WTC11 (cell line): ENCODE results near the gene HDAC7.

Experiments used
- ATF2 ChIP-seq: sonication (generic); formaldehyde crosslinking; IDR thresholded peaks from 2 replicates; pipeline ENCODE4 v1.8.1; 2022; ENCODE audit warnings: low read depth, missing genetic modification reagents, borderline replicate concordance
- CREM ChIP-seq: sonication (generic); formaldehyde crosslinking; IDR thresholded peaks from 2 replicates; pipeline ENCODE4 v1.8.1; 2022; ENCODE audit warnings: mild to moderate bottlenecking, missing genetic modification reagents, moderate library complexity
- CTCF ChIP-seq: fragments of 200-600 bp; IDR thresholded peaks from 2 replicates; pipeline ENCODE4 v1.8.0; 2022; ENCODE audit warnings: antibody characterized with exemption
- ESRRA ChIP-seq: sonication (generic); formaldehyde crosslinking; IDR thresholded peaks from 2 replicates; pipeline ENCODE4 v1.8.1; 2022; ENCODE audit warnings: mild to moderate bottlenecking, missing genetic modification reagents, borderline replicate concordance
- FOXK1 ChIP-seq: sonication (generic); formaldehyde crosslinking; IDR thresholded peaks from 2 replicates; pipeline ENCODE4 v1.8.0; 2022; ENCODE audit warnings: mild to moderate bottlenecking, moderate library complexity, missing genetic modification reagents
- JUN ChIP-seq: sonication (generic); formaldehyde crosslinking; IDR thresholded peaks from 2 replicates; pipeline ENCODE4 v1.8.0; 2023; ENCODE audit warnings: mild to moderate bottlenecking, missing genetic modification reagents
- TCF7 ChIP-seq: sonication (generic); formaldehyde crosslinking; IDR thresholded peaks from 2 replicates; pipeline ENCODE4 v1.8.0; 2022; ENCODE audit warnings: mild to moderate bottlenecking, low read depth, missing genetic modification reagents, moderate library complexity
- ZBTB21 ChIP-seq: sonication (generic); formaldehyde crosslinking; IDR thresholded peaks from 2 replicates; pipeline ENCODE4 v1.8.1; 2023; ENCODE audit warnings: mild to moderate bottlenecking, missing genetic modification reagents, borderline replicate concordance

DNA sequence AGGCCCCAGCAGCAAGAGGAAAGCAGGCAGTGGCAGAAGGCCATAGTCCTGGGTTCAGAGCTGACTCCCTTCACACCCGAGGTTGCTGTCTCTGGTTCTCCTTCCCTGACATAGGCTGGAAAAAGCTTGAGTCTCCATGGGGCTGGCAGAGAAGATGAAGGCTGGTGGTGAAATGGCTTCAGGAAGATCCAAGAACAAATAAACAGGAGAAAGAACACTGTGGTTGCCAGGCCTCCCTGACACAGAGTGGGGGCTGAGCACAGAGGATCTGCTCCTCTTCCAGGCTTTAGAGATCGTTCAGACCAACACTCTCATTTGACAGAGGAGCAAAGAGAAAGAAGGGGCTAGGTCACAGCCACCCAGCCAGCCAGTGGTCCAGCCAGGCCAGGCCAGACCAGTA, 14.3 kb downstream of the HDAC7 start:
- no peak for TF ChIP-seq ZBTB21 (CRISPR knock-in tag)
- TF ChIP-seq ATF2 (CRISPR knock-in tag) = no peak
- no peak for TF ChIP-seq ESRRA
- no peak for TF ChIP-seq CTCF
- no peak for TF ChIP-seq CREM (CRISPR knock-in tag)
- TF ChIP-seq FOXK1 (CRISPR knock-in tag) = no peak
- no peak for TF ChIP-seq TCF7
- TF ChIP-seq JUN (CRISPR knock-in tag) = no peak
